ENCODE results near the gene MRPS34. TPM values are rescaled to one million over a fixed set of nuclear protein-coding genes. Genes with fewer than 3 reads are reported as not detected.
A peak's percentile ranks its signal among the peaks of the same experiment; 100 is the strongest.

Gene MRPS34
- total and polyA plus RNA-seq, 9 of the 15 experiments (the other 6 are each of a cell fraction or from before 2014, with no cell fraction given) = 5.2 to 334 (median 92.8) TPM

- TF ChIP-seq CLOCK (CRISPR knock-in tag; IDR thresholded peaks at IDR 0.05; ENCODE audit: borderline replicate concordance) = no peak
- TF ChIP-seq POLR3A (IDR thresholded peaks at IDR 0.05; ENCODE audit: borderline replicate concordance, extremely low read depth, insufficient read depth, insufficient read length) = no peak
- no peak for TF ChIP-seq PTBP1 (IDR thresholded peaks at IDR 0.05; ENCODE audit: low read depth, low read length)
- TF ChIP-seq ZNF785 (CRISPR knock-in tag; IDR thresholded peaks at IDR 0.05) = no peak
- no peak for TF ChIP-seq GTF2F1 (IDR thresholded peaks at IDR 0.05; ENCODE audit: low read depth, low read length)
- TF ChIP-seq, protein P1, sequence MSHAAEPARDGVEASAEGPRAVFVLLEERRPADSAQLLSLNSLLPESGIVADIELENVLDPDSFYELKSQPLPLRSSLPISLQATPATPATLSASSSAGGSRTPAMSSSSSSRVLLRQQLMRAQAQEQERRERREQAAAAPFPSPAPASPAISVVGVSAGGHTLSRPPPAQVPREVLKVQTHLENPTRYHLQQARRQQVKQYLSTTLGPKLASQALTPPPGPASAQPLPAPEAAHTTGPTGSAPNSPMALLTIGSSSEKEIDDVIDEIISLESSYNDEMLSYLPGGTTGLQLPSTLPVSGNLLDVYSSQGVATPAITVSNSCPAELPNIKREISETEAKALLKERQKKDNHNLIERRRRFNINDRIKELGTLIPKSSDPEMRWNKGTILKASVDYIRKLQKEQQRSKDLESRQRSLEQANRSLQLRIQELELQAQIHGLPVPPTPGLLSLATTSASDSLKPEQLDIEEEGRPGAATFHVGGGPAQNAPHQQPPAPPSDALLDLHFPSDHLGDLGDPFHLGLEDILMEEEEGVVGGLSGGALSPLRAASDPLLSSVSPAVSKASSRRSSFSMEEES (CRISPR knock-in tag; IDR thresholded peaks at IDR 0.05) = no peak
- no peak for TF ChIP-seq MAFF (IDR thresholded peaks at IDR 0.05; ENCODE audit: low read length)
- TF ChIP-seq SREBF2 (CRISPR knock-in tag; IDR thresholded peaks at IDR 0.05) = no peak
- no peak for TF ChIP-seq DEAF1 (CRISPR knock-in tag; IDR thresholded peaks at IDR 0.05)
- TF ChIP-seq GABPA (tag; conservative IDR thresholded peaks at IDR 0.05; ENCODE audit: low read depth) = no peak
- no peak for TF ChIP-seq SRSF7 (optimal IDR thresholded peaks at IDR 0.05; ENCODE audit: low read depth, low read length)
- 0 out of 4 replicates have a peak, but pooled peaks of 1 of the 2 experiments have one; percentile 34 for TF ChIP-seq TEAD1 (CRISPR knock-in tag; IDR thresholded peaks at IDR 0.05)
- TF ChIP-seq UBTF (IDR thresholded peaks at IDR 0.05; ENCODE audit: borderline replicate concordance in 1 of 2, low read depth in 2 of 2, low read length in 2 of 2) = no peak
Observed at GRCh38 chr16:1769402-1770300, 3.3 kb downstream of the MRPS34 start (continued).
